ENCODE measurements around the gene MAP2K3. TPM values are rescaled to one million over a fixed set of nuclear protein-coding genes. Genes with fewer than 3 reads are reported as not detected.
"Not testable (repeated sequence)": the region's sequence is repeated elsewhere in the genome, so short reads cannot be mapped to it uniquely, and the experiment has no call there.

MAP2K3 gene
- total RNA-seq, 1 donor from 2014 or later = 24.7 TPM

GRCh38 chr17:21313320-21313719 is 28.8 kb downstream of the MAP2K3 start:
- no peak overlapping the region for H3K4me3 ChIP-seq (ENCODE audit: low read depth, low read length)
- no peak for TF ChIP-seq CTCF (conservative IDR thresholded peaks at IDR 0.05; ENCODE audit: low read depth, low read length)
- no peak for DNase-seq (ENCODE audit: low read depth)

- H3K4me3 ChIP-seq (ENCODE audit: low read depth, low read length); DNase-seq (ENCODE audit: low read depth): not testable (repeated sequence)
Measured at GRCh38 chr17:21313761-21314160, 29.2 kb downstream of the MAP2K3 start.

GRCh38 chr17:21314261-21314664 is 29.8 kb downstream of the MAP2K3 start:
- not testable (repeated sequence) for H3K4me3 ChIP-seq (ENCODE audit: low read depth, low read length); DNase-seq (ENCODE audit: low read depth)

- DNase-seq (ENCODE audit: low read depth); H3K4me3 ChIP-seq (ENCODE audit: low read depth, low read length): not testable (repeated sequence)
Measured at GRCh38 chr17:21314701-21315111, 30.2 kb downstream of the MAP2K3 start.

- H3K4me3 ChIP-seq (ENCODE audit: low read depth, low read length); DNase-seq (ENCODE audit: low read depth): not testable (repeated sequence)
Measured at GRCh38 chr17:21315246-21316000, 30.9 kb downstream of the MAP2K3 start.

- DNase-seq (ENCODE audit: low read depth); H3K4me3 ChIP-seq (ENCODE audit: low read depth, low read length): not testable (repeated sequence)
Measured at GRCh38 chr17:21316212-21316886, 31.8 kb downstream of the MAP2K3 start.

- DNase-seq (ENCODE audit: low read depth); H3K4me3 ChIP-seq (ENCODE audit: low read depth, low read length): not testable (repeated sequence)
Measured at GRCh38 chr17:21316887-21317500, 32.5 kb downstream of the MAP2K3 start.

GRCh38 chr17:21317821-21318220 is 33.3 kb downstream of the MAP2K3 start:
- not testable (repeated sequence) for DNase-seq (ENCODE audit: low read depth); H3K4me3 ChIP-seq (ENCODE audit: low read depth, low read length)

- H3K4me3 ChIP-seq (ENCODE audit: low read depth, low read length) = no peak overlapping the region
- no peak for TF ChIP-seq CTCF (conservative IDR thresholded peaks at IDR 0.05; ENCODE audit: low read depth, low read length)
- no peak for DNase-seq (ENCODE audit: low read depth)
Measured at GRCh38 chr17:21318439-21318838, 33.9 kb downstream of the MAP2K3 start.

GRCh38 chr17:21318856-21319255 is 34.3 kb downstream of the MAP2K3 start:
- not testable (repeated sequence) for DNase-seq (ENCODE audit: low read depth); H3K4me3 ChIP-seq (ENCODE audit: low read depth, low read length)

- H3K4me3 ChIP-seq (ENCODE audit: low read depth, low read length); DNase-seq (ENCODE audit: low read depth): not testable (repeated sequence)
Measured at GRCh38 chr17:21319256-21319655, 34.7 kb downstream of the MAP2K3 start.

- H3K4me3 ChIP-seq (ENCODE audit: low read depth, low read length); DNase-seq (ENCODE audit: low read depth): not testable (repeated sequence)
Measured at GRCh38 chr17:21319686-21320375, 35.3 kb downstream of the MAP2K3 start.

GRCh38 chr17:21320430-21320829 is 35.9 kb downstream of the MAP2K3 start:
- H3K4me3 ChIP-seq (ENCODE audit: low read depth, low read length); DNase-seq (ENCODE audit: low read depth): not testable (repeated sequence)

GRCh38 chr17:21321061-21321460 is 36.5 kb downstream of the MAP2K3 start:
- not testable (repeated sequence) for DNase-seq (ENCODE audit: low read depth); H3K4me3 ChIP-seq (ENCODE audit: low read depth, low read length)

GRCh38 chr17:21321744-21322191 is 37.3 kb downstream of the MAP2K3 start:
- not testable (repeated sequence) for H3K4me3 ChIP-seq (ENCODE audit: low read depth, low read length); DNase-seq (ENCODE audit: low read depth)
